ENCODE data around the gene SLPI. TPM values are rescaled to one million over a fixed set of nuclear protein-coding genes. Genes with fewer than 3 reads are reported as not detected.

The SLPI gene
- total RNA-seq, 2 experiments from 2014 or later = not detected

- no peaks in the 10 kb centered on the region for H3K9me2 ChIP-seq (ENCODE audit: insufficient read depth, low read length)
- H3K4me1 ChIP-seq (ENCODE audit: insufficient read depth, low read length, poor library complexity, severe bottlenecking) = no peaks in the 10 kb centered on the region
- H3K27ac ChIP-seq (ENCODE audit: low read depth, low read length, poor library complexity, severe bottlenecking) = no peak overlapping the region
- ChIA-PET POLR2A (no interaction called here), CTCF (ENCODE audit: unreplicated experiment) (no interaction called here)
- no TSS peak for BruUV-seq (replicated peaks)
- no peak overlapping the region for H3K4me3 ChIP-seq (ENCODE audit: low read depth, low read length, poor library complexity, severe bottlenecking)
- no peaks in the 10 kb centered on the region for H3K36me3 ChIP-seq (ENCODE audit: insufficient read depth, low read length)
- intact Hi-C loops (cut with micrococcal nuclease; ENCODE audit: unreplicated experiment) = no loop called here
- TF ChIP-seq EZH2phosphoT487 (IDR thresholded peaks at IDR 0.05; ENCODE audit: borderline replicate concordance, low read depth, low read length) = no peak
- no peak for TF ChIP-seq CTCF (conservative IDR thresholded peaks at IDR 0.05; ENCODE audit: low read length)
- H3K79me2 ChIP-seq (ENCODE audit: insufficient read depth, low read depth, low read length) = no peaks in the 10 kb centered on the region
- H3K4me2 ChIP-seq (ENCODE audit: low read length) = no peak overlapping the region
- no peak for DNase-seq (ENCODE audit: low spot score)
- H3K9me3 ChIP-seq (ENCODE audit: low read length) = no peaks in the 10 kb centered on the region
- H2AFZ ChIP-seq (ENCODE audit: low read length) = no peak overlapping the region
- no peaks in the 10 kb centered on the region for H4K20me1 ChIP-seq (ENCODE audit: insufficient read depth, low read length)
These were observed 31.2 kb downstream of the SLPI start for GRCh38 chr20:45223136-45223535.

GRCh38 chr20:45221076-45221475 lies 33.3 kb downstream of the SLPI start, which contains the start of gene SEMG2:
TSS of gene SEMG2 (plus strand) at chr20:45221373. CDS start at chr20:45221390, 17 bp downstream.
- Histone ChIP-seq H3K9me2 (ENCODE audit: insufficient read depth, low read length) (no peaks in the 10 kb centered on the region), H3K36me3 (ENCODE audit: insufficient read depth, low read length) (no peaks in the 10 kb centered on the region), H3K27ac (ENCODE audit: low read depth, low read length, poor library complexity, severe bottlenecking) (no peak within 1 kb of the TSS), H3K79me2 (ENCODE audit: insufficient read depth, low read depth, low read length) (no peaks in the 10 kb centered on the region), H3K4me1 (ENCODE audit: insufficient read depth, low read length, poor library complexity, severe bottlenecking) (no peaks in the 10 kb centered on the region), H2AFZ (ENCODE audit: low read length) (no peak within 1 kb of the TSS), H3K4me3 (ENCODE audit: low read depth, low read length, poor library complexity, severe bottlenecking) (no peak within 1 kb of the TSS), H3K9me3 (ENCODE audit: low read length) (no peaks in the 10 kb centered on the region), H3K4me2 (ENCODE audit: low read length) (no peak within 1 kb of the TSS), H4K20me1 (ENCODE audit: insufficient read depth, low read length) (no peaks in the 10 kb centered on the region)
- BruUV-seq (replicated peaks) = no TSS peak
- ChIA-PET CTCF (ENCODE audit: unreplicated experiment) (no interaction called here), POLR2A (no interaction called here)
- no peak for TF ChIP-seq EZH2phosphoT487 (IDR thresholded peaks at IDR 0.05; ENCODE audit: borderline replicate concordance, low read depth, low read length)
- TF ChIP-seq CTCF (conservative IDR thresholded peaks at IDR 0.05; ENCODE audit: low read length) = no peak
- no peak for DNase-seq (ENCODE audit: low spot score)
- intact Hi-C loops (cut with micrococcal nuclease; ENCODE audit: unreplicated experiment) = no loop called here

GRCh38 chr20:45218636-45219035 lies 35.7 kb downstream of the SLPI start:
- TF ChIP-seq EZH2phosphoT487 (IDR thresholded peaks at IDR 0.05; ENCODE audit: borderline replicate concordance, low read depth, low read length) (no peak), CTCF (conservative IDR thresholded peaks at IDR 0.05; ENCODE audit: low read length) (no peak)
- no peaks in the 10 kb centered on the region for H4K20me1 ChIP-seq (ENCODE audit: insufficient read depth, low read length)
- DNase-seq (ENCODE audit: low spot score) = no peak
- no peaks in the 10 kb centered on the region for H3K79me2 ChIP-seq (ENCODE audit: insufficient read depth, low read depth, low read length)
- CTCF ChIA-PET (ENCODE audit: unreplicated experiment) = no interaction called here
- no peak overlapping the region for H2AFZ ChIP-seq (ENCODE audit: low read length)
- no peaks in the 10 kb centered on the region for H3K9me2 ChIP-seq (ENCODE audit: insufficient read depth, low read length)
- H3K4me3 ChIP-seq (ENCODE audit: low read depth, low read length, poor library complexity, severe bottlenecking) = no peak overlapping the region
- no peaks in the 10 kb centered on the region for H3K36me3 ChIP-seq (ENCODE audit: insufficient read depth, low read length)
- H3K9me3 ChIP-seq (ENCODE audit: low read length) = no peaks in the 10 kb centered on the region
- intact Hi-C loops (cut with micrococcal nuclease; ENCODE audit: unreplicated experiment) = loop anchor here (10.0 kb wide), 1 partner anchor 704 kb away; no protein-coding TSS in a partner anchor
- H3K4me1 ChIP-seq (ENCODE audit: insufficient read depth, low read length, poor library complexity, severe bottlenecking) = no peaks in the 10 kb centered on the region
- BruUV-seq (replicated peaks) = no TSS peak
- no peak overlapping the region for H3K4me2 ChIP-seq (ENCODE audit: low read length)
- no peak overlapping the region for H3K27ac ChIP-seq (ENCODE audit: low read depth, low read length, poor library complexity, severe bottlenecking)
- POLR2A ChIA-PET = no interaction called here

Measured in OCI-LY7 (cell line).